ENCODE data around the gene PZP. TPM values are rescaled to one million over a fixed set of nuclear protein-coding genes. Genes with fewer than 3 reads are reported as not detected.

The PZP gene
- total and polyA plus RNA-seq, 2 of the 13 experiments (the other 11 are each of a cell fraction or from before 2014, with no cell fraction given): 0.07 to 0.89 TPM

DNA sequence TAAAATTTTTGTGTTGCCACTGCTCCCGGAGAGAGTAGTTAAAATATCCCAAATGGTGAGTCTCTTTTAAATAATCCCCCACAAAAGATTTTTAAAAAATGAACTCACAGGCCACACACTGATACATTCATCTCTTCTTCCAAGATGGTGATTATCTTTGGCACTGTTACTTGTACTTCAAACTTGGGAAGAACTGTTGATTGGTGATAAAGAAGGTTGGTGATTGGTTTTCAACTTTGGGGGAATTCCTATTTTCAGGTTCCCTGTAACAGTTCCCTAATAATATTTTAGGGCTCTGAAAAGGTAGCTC, 99.0 kb downstream of the PZP start (continued):
- TF ChIP-seq, protein P1, sequence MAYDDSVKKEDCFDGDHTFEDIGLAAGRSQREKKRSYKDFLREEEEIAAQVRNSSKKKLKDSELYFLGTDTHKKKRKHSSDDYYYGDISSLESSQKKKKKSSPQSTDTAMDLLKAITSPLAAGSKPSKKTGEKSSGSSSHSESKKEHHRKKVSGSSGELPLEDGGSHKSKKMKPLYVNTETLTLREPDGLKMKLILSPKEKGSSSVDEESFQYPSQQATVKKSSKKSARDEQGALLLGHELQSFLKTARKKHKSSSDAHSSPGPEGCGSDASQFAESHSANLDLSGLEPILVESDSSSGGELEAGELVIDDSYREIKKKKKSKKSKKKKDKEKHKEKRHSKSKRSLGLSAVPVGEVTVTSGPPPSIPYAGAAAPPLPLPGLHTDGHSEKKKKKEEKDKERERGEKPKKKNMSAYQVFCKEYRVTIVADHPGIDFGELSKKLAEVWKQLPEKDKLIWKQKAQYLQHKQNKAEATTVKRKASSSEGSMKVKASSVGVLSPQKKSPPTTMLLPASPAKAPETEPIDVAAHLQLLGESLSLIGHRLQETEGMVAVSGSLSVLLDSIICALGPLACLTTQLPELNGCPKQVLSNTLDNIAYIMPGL (CRISPR knock-in tag; IDR thresholded peaks at IDR 0.05; ENCODE audit: borderline replicate concordance in 1 of 2, low read depth in 1 of 2): no peak
- no peak for TF ChIP-seq ZBTB42 (CRISPR knock-in tag; IDR thresholded peaks at IDR 0.05)
- TF ChIP-seq, protein P2, sequence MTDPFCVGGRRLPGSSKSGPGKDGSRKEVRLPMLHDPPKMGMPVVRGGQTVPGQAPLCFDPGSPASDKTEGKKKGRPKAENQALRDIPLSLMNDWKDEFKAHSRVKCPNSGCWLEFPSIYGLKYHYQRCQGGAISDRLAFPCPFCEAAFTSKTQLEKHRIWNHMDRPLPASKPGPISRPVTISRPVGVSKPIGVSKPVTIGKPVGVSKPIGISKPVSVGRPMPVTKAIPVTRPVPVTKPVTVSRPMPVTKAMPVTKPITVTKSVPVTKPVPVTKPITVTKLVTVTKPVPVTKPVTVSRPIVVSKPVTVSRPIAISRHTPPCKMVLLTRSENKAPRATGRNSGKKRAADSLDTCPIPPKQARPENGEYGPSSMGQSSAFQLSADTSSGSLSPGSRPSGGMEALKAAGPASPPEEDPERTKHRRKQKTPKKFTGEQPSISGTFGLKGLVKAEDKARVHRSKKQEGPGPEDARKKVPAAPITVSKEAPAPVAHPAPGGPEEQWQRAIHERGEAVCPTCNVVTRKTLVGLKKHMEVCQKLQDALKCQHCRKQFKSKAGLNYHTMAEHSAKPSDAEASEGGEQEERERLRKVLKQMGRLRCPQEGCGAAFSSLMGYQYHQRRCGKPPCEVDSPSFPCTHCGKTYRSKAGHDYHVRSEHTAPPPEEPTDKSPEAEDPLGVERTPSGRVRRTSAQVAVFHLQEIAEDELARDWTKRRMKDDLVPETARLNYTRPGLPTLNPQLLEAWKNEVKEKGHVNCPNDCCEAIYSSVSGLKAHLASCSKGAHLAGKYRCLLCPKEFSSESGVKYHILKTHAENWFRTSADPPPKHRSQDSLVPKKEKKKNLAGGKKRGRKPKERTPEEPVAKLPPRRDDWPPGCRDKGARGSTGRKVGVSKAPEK (CRISPR knock-in tag; IDR thresholded peaks at IDR 0.05; ENCODE audit: borderline replicate concordance): no peak
- no peak for TF ChIP-seq NR3C1 (CRISPR knock-in tag; IDR thresholded peaks at IDR 0.05)
- TF ChIP-seq, protein P3, sequence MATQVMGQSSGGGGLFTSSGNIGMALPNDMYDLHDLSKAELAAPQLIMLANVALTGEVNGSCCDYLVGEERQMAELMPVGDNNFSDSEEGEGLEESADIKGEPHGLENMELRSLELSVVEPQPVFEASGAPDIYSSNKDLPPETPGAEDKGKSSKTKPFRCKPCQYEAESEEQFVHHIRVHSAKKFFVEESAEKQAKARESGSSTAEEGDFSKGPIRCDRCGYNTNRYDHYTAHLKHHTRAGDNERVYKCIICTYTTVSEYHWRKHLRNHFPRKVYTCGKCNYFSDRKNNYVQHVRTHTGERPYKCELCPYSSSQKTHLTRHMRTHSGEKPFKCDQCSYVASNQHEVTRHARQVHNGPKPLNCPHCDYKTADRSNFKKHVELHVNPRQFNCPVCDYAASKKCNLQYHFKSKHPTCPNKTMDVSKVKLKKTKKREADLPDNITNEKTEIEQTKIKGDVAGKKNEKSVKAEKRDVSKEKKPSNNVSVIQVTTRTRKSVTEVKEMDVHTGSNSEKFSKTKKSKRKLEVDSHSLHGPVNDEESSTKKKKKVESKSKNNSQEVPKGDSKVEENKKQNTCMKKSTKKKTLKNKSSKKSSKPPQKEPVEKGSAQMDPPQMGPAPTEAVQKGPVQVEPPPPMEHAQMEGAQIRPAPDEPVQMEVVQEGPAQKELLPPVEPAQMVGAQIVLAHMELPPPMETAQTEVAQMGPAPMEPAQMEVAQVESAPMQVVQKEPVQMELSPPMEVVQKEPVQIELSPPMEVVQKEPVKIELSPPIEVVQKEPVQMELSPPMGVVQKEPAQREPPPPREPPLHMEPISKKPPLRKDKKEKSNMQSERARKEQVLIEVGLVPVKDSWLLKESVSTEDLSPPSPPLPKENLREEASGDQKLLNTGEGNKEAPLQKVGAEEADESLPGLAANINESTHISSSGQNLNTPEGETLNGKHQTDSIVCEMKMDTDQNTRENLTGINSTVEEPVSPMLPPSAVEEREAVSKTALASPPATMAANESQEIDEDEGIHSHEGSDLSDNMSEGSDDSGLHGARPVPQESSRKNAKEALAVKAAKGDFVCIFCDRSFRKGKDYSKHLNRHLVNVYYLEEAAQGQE (IDR thresholded peaks at IDR 0.05; ENCODE audit: borderline replicate concordance in 1 of 2, low read depth in 1 of 2, low read length in 2 of 2): no peak
- TF ChIP-seq POLR2G (IDR thresholded peaks at IDR 0.05; ENCODE audit: low read depth, low read length): 0 out of 2 replicates have a peak, but pooled peaks have one; percentile 8
- TF ChIP-seq ZNF788 (CRISPR knock-in tag; IDR thresholded peaks at IDR 0.05; ENCODE audit: borderline replicate concordance): no peak
- no peak for TF ChIP-seq PCBP1 (IDR thresholded peaks at IDR 0.05; ENCODE audit: borderline replicate concordance, low read depth, low read length)
- TF ChIP-seq AGO2 (optimal IDR thresholded peaks at IDR 0.05; ENCODE audit: low read depth, low read length): peak; percentile 83
- TF ChIP-seq NFATC3 (CRISPR knock-in tag; IDR thresholded peaks at IDR 0.05): no peak
- TF ChIP-seq POLR2AphosphoS5 (IDR thresholded peaks at IDR 0.05; ENCODE audit: low read depth, low read length): peak; percentile 12; the same call in 1 of the 2 replicates
- TF ChIP-seq ZSCAN29 (CRISPR knock-in tag; conservative IDR thresholded peaks at IDR 0.05): no peak
- peak; percentile 32 for TF ChIP-seq RBFOX2 (IDR thresholded peaks at IDR 0.05; ENCODE audit: low read depth, low read length)
- TF ChIP-seq, protein P4, sequence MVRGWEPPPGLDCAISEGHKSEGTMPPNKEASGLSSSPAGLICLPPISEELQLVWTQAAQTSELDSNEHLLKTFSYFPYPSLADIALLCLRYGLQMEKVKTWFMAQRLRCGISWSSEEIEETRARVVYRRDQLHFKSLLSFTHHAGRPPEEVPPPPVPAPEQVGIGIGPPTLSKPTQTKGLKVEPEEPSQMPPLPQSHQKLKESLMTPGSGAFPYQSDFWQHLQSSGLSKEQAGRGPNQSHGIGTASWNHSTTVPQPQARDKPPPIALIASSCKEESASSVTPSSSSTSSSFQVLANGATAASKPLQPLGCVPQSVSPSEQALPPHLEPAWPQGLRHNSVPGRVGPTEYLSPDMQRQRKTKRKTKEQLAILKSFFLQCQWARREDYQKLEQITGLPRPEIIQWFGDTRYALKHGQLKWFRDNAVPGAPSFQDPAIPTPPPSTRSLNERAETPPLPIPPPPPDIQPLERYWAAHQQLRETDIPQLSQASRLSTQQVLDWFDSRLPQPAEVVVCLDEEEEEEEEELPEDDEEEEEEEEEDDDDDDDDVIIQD (CRISPR knock-in tag; IDR thresholded peaks at IDR 0.05; ENCODE audit: low read depth): no peak
- TF ChIP-seq, protein P5, sequence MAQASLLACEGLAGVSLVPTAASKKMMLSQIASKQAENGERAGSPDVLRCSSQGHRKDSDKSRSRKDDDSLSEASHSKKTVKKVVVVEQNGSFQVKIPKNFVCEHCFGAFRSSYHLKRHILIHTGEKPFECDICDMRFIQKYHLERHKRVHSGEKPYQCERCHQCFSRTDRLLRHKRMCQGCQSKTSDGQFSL (CRISPR knock-in tag; IDR thresholded peaks at IDR 0.05): no peak
